GM21423 (cell line): Measurements from ENCODE around the gene SIX3.
A peak's percentile ranks its signal among the peaks of the same experiment; 100 is the strongest.

Source experiments
- ATAC-seq: cut with Tn5 transposase; IDR thresholded peaks from one replicate; pipeline ENCODE4 v1.9.1; 2021; ENCODE audit warnings: mild to moderate bottlenecking, moderate library complexity; ENCODE audit not compliant: unreplicated experiment

Gene SIX3

GRCh38 chr2:44941551-44942234 lies at the start of gene SIX3:
TSS of gene SIX3 (plus strand) at chr2:44941702. CDS start at chr2:44942105, 403 bp downstream.
- peak; percentile 48 for ATAC-seq

GRCh38 chr2:44894058-44894457 lies 47.4 kb upstream of the SIX3 start:
- no peak for ATAC-seq

GRCh38 chr2:44895061-44895460 lies 46.4 kb upstream of the SIX3 start:
- ATAC-seq, result no peak

GRCh38 chr2:44897406-44897805 lies 44.1 kb upstream of the SIX3 start:
- ATAC-seq, result no peak

GRCh38 chr2:44902217-44903137 lies 39.0 kb upstream of the SIX3 start:
- no peak for ATAC-seq

GRCh38 chr2:44904578-44904977 lies 36.9 kb upstream of the SIX3 start:
- no peak for ATAC-seq

GRCh38 chr2:44906972-44907371 lies 34.5 kb upstream of the SIX3 start:
- ATAC-seq, result no peak

GRCh38 chr2:44909831-44910230 lies 31.7 kb upstream of the SIX3 start:
- no peak for ATAC-seq

GRCh38 chr2:44912660-44913059 lies 28.8 kb upstream of the SIX3 start:
- no peak for ATAC-seq

GRCh38 chr2:44916291-44916690 lies 25.2 kb upstream of the SIX3 start:
- ATAC-seq, result no peak

- ATAC-seq, result no peak
Measured at GRCh38 chr2:44918095-44918775, 23.3 kb upstream of the SIX3 start.

GRCh38 chr2:44920751-44921150 lies 20.8 kb upstream of the SIX3 start:
- ATAC-seq, result no peak

- no peak for ATAC-seq
Measured at GRCh38 chr2:44922776-44923175, 18.7 kb upstream of the SIX3 start.

GRCh38 chr2:44925561-44926136 lies 15.9 kb upstream of the SIX3 start:
- no peak for ATAC-seq

- ATAC-seq, result no peak
Measured at GRCh38 chr2:44926957-44927356, 14.5 kb upstream of the SIX3 start.

- no peak for ATAC-seq
Measured at GRCh38 chr2:44927985-44928482, 13.5 kb upstream of the SIX3 start.

GRCh38 chr2:44928483-44929158 lies 12.9 kb upstream of the SIX3 start:
- no peak for ATAC-seq

GRCh38 chr2:44929159-44929734 lies 12.3 kb upstream of the SIX3 start:
- ATAC-seq, result no peak

GRCh38 chr2:44929735-44930273 lies 11.7 kb upstream of the SIX3 start:
- ATAC-seq, result no peak
